ELF-1 (cell line): Measurements from ENCODE around the gene BSDC1.
"Not testable (repeated sequence)": the region's sequence is repeated elsewhere in the genome, so short reads cannot be mapped to it uniquely, and the experiment has no call there.

ENCODE experiments used
- DNase-seq: peaks from one replicate; pipeline ENCODE4 v3.0.0-alpha.2; 2016; ENCODE audit warnings: low read depth, low spot score

BSDC1 gene, protein sequence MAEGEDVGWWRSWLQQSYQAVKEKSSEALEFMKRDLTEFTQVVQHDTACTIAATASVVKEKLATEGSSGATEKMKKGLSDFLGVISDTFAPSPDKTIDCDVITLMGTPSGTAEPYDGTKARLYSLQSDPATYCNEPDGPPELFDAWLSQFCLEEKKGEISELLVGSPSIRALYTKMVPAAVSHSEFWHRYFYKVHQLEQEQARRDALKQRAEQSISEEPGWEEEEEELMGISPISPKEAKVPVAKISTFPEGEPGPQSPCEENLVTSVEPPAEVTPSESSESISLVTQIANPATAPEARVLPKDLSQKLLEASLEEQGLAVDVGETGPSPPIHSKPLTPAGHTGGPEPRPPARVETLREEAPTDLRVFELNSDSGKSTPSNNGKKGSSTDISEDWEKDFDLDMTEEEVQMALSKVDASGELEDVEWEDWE

GRCh38 chr1:32394141-32394889, at the start of gene BSDC1:
Gene BSDC1, minus strand, starts transcription at chr1:32394441. Its CDS starts 27 bp downstream, at chr1:32394414.
- DNase-seq, result peak; percentile 100

DNA sequence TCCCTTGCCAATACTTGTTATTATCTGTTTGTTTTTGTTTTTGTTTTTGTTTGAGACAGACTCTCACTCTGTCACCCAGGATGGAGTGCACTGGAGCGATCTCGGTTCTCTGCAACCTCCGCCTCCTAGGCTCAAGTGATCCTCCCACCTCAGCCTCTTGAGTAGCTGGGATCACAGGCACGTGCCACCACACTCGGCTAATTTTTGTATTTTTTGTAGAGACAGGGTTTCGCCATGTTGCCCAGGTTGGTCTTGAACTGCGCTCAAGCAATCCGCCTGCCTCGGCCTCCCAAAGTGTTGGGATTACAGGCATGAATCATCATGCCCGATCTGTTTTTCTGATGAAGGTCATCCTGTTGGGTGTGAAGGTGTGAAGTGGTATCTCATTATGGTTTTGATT, 47.2 kb upstream of the BSDC1 start:
- not testable (repeated sequence) for DNase-seq

- not testable (repeated sequence) for DNase-seq
Observed at GRCh38 chr1:32438777-32439176, 44.5 kb upstream of the BSDC1 start.

GRCh38 chr1:32438136-32438535, 43.9 kb upstream of the BSDC1 start:
- DNase-seq, result peak; percentile 79

DNA sequence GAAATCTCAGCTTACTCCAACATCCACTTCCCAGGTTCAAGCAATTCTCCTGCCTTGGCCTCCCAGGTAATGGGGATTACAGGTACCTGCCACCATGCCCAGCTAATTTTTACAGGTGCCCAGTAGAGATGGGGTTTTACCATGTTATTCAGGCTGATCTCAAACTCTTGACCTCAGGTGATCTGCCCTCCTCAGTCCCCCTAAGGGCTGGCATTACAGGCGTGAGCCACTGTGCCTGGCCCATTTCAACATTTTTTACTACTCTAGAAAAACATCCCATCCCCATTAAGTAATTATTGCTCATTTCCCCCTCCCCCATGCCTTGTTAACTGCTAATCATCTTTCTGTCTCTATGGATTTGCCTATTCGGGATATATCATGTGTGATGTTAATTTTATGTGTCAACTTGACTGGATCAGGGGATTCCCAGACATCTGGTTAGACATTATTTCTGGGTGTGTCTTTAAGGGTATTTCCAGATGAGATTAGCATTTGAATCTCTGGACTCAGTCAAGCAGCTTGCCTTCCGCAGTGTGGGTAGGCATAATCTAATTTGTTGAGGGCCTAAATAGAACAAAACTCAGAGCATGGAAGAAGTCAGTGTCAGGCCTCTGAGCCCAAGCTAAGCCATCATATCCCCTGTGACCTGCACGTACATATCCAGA, 37.6 kb upstream of the BSDC1 start:
- DNase-seq, result no peak

- no peak for DNase-seq
Observed at GRCh38 chr1:32427264-32427963, 33.2 kb upstream of the BSDC1 start.

- DNase-seq, result peak; percentile 36
Observed at GRCh38 chr1:32426489-32427255, 32.4 kb upstream of the BSDC1 start.

GRCh38 chr1:32421775-32422174, 27.5 kb upstream of the BSDC1 start:
- no peak for DNase-seq

DNA sequence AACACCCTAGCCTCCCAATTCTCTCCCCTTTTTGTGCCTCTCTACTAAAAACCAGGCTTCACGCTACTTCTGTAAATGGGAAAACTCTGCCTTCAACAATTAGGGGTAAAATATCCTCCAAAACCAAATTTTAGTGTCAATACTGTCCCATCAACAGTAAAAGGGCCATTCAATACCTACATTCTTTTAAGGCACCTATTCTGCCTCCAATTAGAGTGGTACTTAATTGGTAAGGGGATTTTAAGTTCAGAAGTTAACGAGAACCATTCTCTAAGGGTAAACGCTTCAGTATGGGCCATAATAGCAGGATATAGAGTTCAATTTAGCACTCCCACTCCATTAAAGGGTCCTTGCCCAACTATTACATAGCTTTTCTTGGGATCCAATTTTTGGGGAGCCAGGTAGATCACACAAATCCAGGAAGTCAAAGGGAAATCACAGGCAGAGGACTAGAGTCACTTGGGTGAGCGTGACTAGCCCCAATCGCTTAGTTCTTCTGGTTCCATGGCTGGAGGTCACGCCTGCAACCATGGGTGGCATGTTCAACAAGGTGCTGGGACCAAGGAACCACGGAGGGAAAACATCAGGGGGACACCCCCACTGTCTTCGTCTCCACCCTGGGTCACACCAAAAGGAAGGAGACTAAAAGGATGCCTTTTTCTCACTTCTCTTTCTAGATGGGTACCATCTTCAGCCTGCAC, 20.1 kb upstream of the BSDC1 start:
- no peak for DNase-seq

GRCh38 chr1:32413507-32414185, 19.4 kb upstream of the BSDC1 start:
- DNase-seq, result peak; percentile 76

DNA sequence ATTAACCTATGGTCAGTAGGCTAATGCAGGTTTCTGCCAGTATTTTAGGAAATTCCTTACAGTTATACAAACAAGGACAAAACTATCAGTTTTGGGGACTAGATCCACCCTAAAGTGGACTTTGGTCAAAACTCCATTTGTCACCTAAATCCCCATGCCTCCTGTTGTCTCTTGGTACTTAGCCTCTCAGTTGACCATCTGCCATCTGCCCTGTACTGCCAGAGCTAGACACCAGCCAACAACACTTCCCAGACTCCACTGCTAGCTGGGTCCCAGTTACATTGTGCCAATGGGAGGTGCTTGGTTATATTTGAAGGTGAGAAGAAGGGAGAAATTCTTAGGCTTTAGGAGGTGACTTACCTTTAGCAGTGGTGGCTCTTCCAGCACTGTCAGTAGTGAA, 17.0 kb upstream of the BSDC1 start:
- DNase-seq, result no peak

DNA sequence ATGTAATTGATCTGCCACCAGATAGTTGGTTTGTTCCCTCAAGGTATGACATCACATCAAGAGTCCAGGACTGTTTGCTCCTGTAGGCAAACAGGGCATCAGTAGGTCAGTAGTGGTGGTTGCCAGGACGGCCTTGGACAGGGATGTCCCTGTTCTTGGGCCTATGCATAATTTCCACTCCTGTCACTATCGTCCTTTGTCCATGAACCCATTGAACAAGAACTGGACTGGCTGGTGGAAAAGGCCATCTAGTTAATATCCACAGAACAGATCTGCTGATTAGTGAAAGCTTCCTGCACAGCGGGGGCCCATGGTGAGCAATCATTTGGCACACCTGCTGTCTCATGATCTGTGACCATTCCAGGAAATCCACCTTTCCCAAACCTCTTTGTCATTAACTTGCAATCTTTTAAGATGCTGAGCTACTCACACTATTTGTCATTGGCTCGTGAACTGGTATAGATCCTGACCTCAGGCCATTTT, 12.4 kb upstream of the BSDC1 start:
- no peak for DNase-seq

GRCh38 chr1:32405672-32406467, 11.6 kb upstream of the BSDC1 start:
- no peak for DNase-seq

DNA sequence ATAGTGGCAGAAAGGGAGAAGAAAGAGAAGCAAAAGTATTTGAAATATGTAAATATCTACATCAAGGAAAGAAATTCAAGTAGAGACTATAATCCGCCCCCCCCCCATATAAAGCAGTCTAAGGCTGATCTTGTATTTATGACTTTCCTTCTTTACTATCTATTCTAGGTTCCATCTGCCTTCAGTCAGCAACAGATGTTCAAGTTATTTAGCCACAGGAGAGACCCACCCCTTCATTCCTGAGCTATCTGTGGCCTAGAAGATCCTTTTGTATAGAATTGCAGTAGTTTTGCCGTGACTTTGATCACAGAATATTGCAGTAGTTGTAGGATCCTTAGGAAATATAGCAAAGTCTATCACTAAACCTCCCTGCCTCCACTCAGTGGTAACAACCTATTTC, 10.7 kb upstream of the BSDC1 start:
- DNase-seq, result no peak

- peak; percentile 87 for DNase-seq
Observed at GRCh38 chr1:32400876-32401631, 6.8 kb upstream of the BSDC1 start.

GRCh38 chr1:32399843-32400242, 5.6 kb upstream of the BSDC1 start:
- no peak for DNase-seq

GRCh38 chr1:32398401-32398800, 4.2 kb upstream of the BSDC1 start:
- DNase-seq, result no peak

GRCh38 chr1:32396524-32396923, 2.3 kb upstream of the BSDC1 start:
- not testable (repeated sequence) for DNase-seq
